Prostate gland (tissue), 2 donors: Measurements from ENCODE around the gene TAF9. TPM values are rescaled to one million over a fixed set of nuclear protein-coding genes. Genes with fewer than 3 reads are reported as not detected.
A peak's percentile ranks its signal among the peaks of the same experiment; 100 is the strongest.
"Not testable (repeated sequence)": the region's sequence is repeated elsewhere in the genome, so short reads cannot be mapped to it uniquely, and the experiment has no call there.

Experiments used
- DNase-seq: peaks from one replicate; pipeline ENCODE4 v3.0.0-alpha.2; 2019; ENCODE audit warnings: low spot score
- H3K27ac ChIP-seq, 2 donors: fragments of 200-600 bp; sonication (generic); 2 replicates each; pipeline ENCODE4 v1.5.1; 2017 to 2019
- H3K27me3 ChIP-seq: fragments of 200-600 bp; sonication (generic); replicated peaks from 2 replicates; pipeline ENCODE4 v1.5.1; 2019; ENCODE audit not compliant: insufficient read depth
- H3K36me3 ChIP-seq, 2 donors: fragments of 200-600 bp; sonication (generic); 1 replicate in 1 of 2; 2 replicates in 1 of 2; pipeline versions ENCODE4 v1.5.1 to v1.8.1; 2017 to 2019
- H3K4me1 ChIP-seq: fragments of 200-600 bp; sonication (generic); replicated peaks from 2 replicates; pipeline ENCODE4 v1.5.1; 2019
- H3K4me3 ChIP-seq, 2 donors: fragments of 200-600 bp; sonication (generic); 2 replicates each; pipeline ENCODE4 v1.5.1; 2017 to 2019
- H3K9me3 ChIP-seq: fragments of 200-600 bp; sonication (generic); 2 replicates; pipeline ENCODE4 v1.5.1; 2017
- POLR2A ChIP-seq: fragments of 450-650 bp; IDR thresholded peaks from one replicate; pipeline ENCODE4 v1.6.1; 2016; ENCODE audit warnings: antibody characterized with exemption, mild to moderate bottlenecking
- POLR2AphosphoS5 ChIP-seq: sonication (generic); formaldehyde crosslinking; IDR thresholded peaks from one replicate; pipeline ENCODE4 v1.6.1; 2017; ENCODE audit warnings: antibody characterized with exemption
- WGBS: methylation state at CpG from one replicate; pipeline ENCODE4 v1.1.5; 2018; 5-methylcytosine and 5-hydroxymethylcytosine counted together
- intact Hi-C: fragments of 100-400 bp; cut with DNase I; formaldehyde crosslinking; loops from one replicate; pipeline ENCODE4 v1.14.2; 2022
- total RNA-seq, 2 donors: library from RNA; depleted of rRNA; stranded (reverse); fragments of >200 nt; gene quantifications; one replicate each; pipeline ENCODE4 v1.1.0, GENCODE V29; 2016
- TF ChIP-seq, protein P1 (sequence below), 4 experiments: fragments of 200-600 bp in 2 of 4; fragments of 450-650 bp in 2 of 4; sonication (generic) in 2 of 4; IDR thresholded peaks; 1 replicate in 3 of 4; 2 replicates in 1 of 4; pipeline ENCODE4 v1.5.1; 2016 to 2019; ENCODE audit warnings: antibody characterized with exemption in 4 of 4, mild to moderate bottlenecking in 2 of 4, moderate library complexity in 2 of 4

Gene TAF9
- total RNA-seq, 2 donors from 2014 or later = 32.2 to 50.1 TPM

DNA sequence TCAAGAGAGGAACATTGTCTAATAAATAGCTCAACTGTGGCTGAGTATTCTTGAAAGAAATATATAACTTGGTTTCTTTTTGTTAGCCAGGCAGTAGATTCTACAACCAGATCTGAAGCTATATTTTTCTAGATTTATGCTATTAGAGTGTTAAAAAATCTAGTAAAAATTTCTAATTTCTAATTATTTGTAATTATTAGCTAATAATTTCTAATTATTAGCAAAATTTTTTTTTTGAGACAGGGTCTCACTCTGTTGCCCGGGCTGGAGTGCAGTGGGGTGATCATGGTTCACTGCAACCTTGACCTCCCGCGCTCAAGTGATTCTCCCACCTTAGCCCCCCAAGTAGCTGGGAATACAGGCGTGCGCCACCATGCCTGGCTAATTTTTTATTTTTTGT is 3.1 kb upstream of the TAF9 start:
- Histone ChIP-seq H3K27ac (no peak overlapping the region), H3K4me3 (no peak overlapping the region), H3K27me3 (no peaks in the 10 kb centered on the region), H3K4me1 (no peaks in the 10 kb centered on the region), H3K9me3 (no peaks in the 10 kb centered on the region), H3K36me3 (no peaks in the 10 kb centered on the region)
- WGBS = 96% methylated on average over 5 of the region's 5 CpGs
- no peak for TF ChIP-seq POLR2AphosphoS5
- TF ChIP-seq POLR2A = no peak
- TF ChIP-seq, protein P1, sequence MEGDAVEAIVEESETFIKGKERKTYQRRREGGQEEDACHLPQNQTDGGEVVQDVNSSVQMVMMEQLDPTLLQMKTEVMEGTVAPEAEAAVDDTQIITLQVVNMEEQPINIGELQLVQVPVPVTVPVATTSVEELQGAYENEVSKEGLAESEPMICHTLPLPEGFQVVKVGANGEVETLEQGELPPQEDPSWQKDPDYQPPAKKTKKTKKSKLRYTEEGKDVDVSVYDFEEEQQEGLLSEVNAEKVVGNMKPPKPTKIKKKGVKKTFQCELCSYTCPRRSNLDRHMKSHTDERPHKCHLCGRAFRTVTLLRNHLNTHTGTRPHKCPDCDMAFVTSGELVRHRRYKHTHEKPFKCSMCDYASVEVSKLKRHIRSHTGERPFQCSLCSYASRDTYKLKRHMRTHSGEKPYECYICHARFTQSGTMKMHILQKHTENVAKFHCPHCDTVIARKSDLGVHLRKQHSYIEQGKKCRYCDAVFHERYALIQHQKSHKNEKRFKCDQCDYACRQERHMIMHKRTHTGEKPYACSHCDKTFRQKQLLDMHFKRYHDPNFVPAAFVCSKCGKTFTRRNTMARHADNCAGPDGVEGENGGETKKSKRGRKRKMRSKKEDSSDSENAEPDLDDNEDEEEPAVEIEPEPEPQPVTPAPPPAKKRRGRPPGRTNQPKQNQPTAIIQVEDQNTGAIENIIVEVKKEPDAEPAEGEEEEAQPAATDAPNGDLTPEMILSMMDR (IDR thresholded peaks at IDR 0.05) = no peak
- intact Hi-C loops = no loop called here
- no peak for DNase-seq

DNA sequence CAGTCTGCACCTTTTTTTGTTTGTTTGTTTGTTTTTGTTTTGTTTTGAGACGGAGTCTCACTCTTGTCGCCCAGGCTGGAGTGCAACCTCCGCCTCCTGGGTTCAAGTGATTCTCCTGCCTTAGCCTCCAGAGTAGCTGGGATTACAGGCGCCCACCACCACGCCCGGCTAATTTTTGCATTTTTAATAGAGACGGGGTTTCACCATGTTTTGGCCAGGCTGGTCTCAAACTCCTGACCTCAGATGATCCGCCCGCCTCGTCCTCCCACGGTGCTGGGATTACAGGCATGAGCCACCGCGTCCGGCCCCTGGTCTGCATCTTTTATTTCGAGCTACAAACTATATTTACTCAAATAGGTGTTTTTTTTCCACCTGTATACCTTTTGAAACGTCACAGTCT is 1.0 kb upstream of the TAF9 start:
- intact Hi-C loops, H3K4me1 ChIP-seq, H3K9me3 ChIP-seq, DNase-seq, H3K27me3 ChIP-seq, H3K36me3 ChIP-seq: not testable (repeated sequence)
- WGBS = 2% methylated on average over 16 of the region's 16 CpGs
- Histone ChIP-seq H3K27ac (peak overlapping the region; percentile 97), H3K4me3 (peak overlapping the region; percentile 83 to 88)

DNA sequence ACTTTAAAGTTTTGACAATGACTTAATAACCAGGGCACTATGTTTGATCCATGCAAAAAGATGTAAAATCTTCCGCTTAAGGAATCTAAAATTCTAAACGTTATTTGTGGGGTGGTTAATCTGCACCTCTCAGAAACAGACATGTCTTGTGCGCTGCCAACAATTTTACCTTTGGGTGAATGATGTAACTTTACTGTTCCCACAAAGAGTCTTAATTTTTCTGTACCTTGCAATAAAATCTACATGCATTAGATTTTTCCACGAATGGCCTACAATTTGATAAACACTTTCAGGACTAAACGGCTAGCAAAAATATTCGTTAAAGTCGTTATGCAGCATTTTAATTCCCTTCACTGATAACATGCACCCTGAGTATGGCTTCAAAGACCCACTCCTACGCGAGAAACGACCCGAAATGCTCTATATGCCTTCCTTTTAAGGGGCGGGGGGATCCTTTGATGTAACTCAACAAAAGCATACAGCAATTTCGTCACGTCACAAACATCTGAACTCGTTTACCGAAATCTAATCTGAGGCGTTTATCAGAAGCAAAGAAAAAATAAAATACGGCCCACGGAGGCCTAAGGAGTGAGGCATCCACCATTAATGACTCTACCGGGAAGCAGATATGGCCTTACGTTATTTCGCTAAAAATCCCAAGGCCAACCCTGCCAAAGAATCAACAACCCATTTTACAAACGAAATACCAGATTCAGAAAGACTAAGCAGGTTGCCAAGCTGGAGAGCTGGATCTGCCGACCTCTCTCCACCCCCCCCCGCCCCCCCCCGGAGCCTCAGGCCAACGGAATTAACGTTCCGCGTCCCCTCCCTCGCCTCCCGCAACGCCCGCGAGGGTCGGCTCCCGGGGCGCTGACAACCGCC is 621 bp downstream of the TAF9 start:
- Histone ChIP-seq H3K9me3 (no peaks in the 10 kb centered on the region), H3K4me3 (peak overlapping the region; percentile 83 to 88), H3K27ac (peak overlapping the region; percentile 97), H3K27me3 (no peaks in the 10 kb centered on the region), H3K36me3 (no peaks in the 10 kb centered on the region), H3K4me1 (no peaks in the 10 kb centered on the region)
- no peak for TF ChIP-seq POLR2A
- TF ChIP-seq POLR2AphosphoS5 = no peak
- TF ChIP-seq, protein P1 (IDR thresholded peaks at IDR 0.05) = no peak
- WGBS = 3% methylated on average over 35 of the region's 39 CpGs
- intact Hi-C loops = no loop called here
- no peak for DNase-seq

DNA sequence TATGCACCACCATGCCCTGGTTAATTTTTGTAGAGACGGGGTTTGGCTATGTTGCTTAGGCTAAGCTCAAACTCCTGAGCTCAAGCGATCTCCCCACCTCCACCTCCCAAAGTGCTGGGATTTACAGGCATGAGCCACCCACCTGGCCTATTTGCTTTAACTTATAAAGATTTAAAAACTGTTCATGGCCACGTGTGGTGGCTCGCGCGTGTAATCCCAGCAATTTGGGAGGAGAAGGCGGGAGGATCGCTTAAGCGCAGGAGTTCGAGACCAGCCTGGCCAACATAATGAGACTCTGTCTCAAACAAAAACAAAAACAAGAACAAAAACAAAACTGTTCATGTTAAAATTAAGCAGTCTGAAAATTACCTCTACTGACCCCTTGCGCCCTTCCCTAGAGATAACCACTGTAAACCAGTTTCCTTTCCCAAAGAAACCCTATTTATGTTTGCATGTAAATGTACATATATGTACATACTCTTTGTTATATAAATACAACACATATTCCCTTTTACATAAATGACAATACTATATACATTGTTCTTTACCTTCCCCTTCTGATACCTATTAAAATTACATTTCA is 1.5 kb downstream of the TAF9 start:
- intact Hi-C loops = no loop called here
- no peak for DNase-seq
- 84% methylated on average over 11 of the region's 11 CpGs for WGBS
- Histone ChIP-seq H3K4me1 (no peaks in the 10 kb centered on the region), H3K9me3 (no peaks in the 10 kb centered on the region), H3K36me3 (no peaks in the 10 kb centered on the region), H3K27ac (no peak overlapping the region), H3K27me3 (no peaks in the 10 kb centered on the region), H3K4me3 (no peak overlapping the region)
- TF ChIP-seq POLR2A = no peak
- TF ChIP-seq, protein P1 (IDR thresholded peaks at IDR 0.05) = no peak
- TF ChIP-seq POLR2AphosphoS5 = no peak

DNA sequence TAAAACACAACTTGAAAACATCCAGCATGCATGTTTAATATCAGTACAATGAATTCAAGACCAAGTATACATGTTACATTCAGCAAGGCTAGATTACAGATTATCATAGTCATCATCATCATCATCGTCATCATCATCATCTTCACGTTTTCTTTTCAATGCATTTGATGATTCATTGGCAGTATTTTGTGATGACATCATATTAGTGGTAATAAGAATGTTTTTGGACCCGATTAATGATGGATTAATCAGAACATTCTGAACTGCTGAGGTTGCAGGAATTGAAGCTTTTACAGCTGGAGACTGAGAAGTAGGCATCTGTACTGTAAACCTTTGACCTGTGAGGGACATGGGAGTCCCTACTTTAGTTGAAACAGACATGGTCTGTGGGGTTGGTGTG is 4.5 kb downstream of the TAF9 start:
- Histone ChIP-seq H3K27ac (no peak overlapping the region), H3K4me1 (no peaks in the 10 kb centered on the region), H3K9me3 (no peaks in the 10 kb centered on the region), H3K36me3 (no peaks in the 10 kb centered on the region), H3K4me3 (no peak overlapping the region), H3K27me3 (no peaks in the 10 kb centered on the region)
- intact Hi-C loops = no loop called here
- no peak for DNase-seq
- 79% methylated on average over 3 of the region's 3 CpGs for WGBS
- TF ChIP-seq POLR2AphosphoS5 (no peak), POLR2A (no peak)
- TF ChIP-seq, protein P1 (IDR thresholded peaks at IDR 0.05) = no peak
